HCEC 1CT (cell line): ENCODE measurements around the gene FAM180B.
"Not testable (repeated sequence)": the region's sequence is repeated elsewhere in the genome, so short reads cannot be mapped to it uniquely, and the experiment has no call there.

Experiments
- DNase-seq: peaks from one replicate; pipeline ENCODE4 v3.0.0-alpha.2; 2017

FAM180B gene

GRCh38 chr11:47599902-47600301 is 13.4 kb downstream of the FAM180B start:
- no peak for DNase-seq

GRCh38 chr11:47603295-47603694 is 16.8 kb downstream of the FAM180B start:
- no peak for DNase-seq

GRCh38 chr11:47605921-47606320 is 19.4 kb downstream of the FAM180B start:
- DNase-seq = no peak

GRCh38 chr11:47606731-47607130 is 20.3 kb downstream of the FAM180B start:
- DNase-seq = no peak

- DNase-seq = peak; percentile 89
Measured at GRCh38 chr11:47607380-47607779, 20.9 kb downstream of the FAM180B start.

- DNase-seq = no peak
Measured at GRCh38 chr11:47609675-47610074, 23.2 kb downstream of the FAM180B start.

GRCh38 chr11:47611348-47611794 is 24.9 kb downstream of the FAM180B start:
- no peak for DNase-seq

- no peak for DNase-seq
Measured at GRCh38 chr11:47615249-47615648, 28.8 kb downstream of the FAM180B start.

- DNase-seq = peak; percentile 77
Measured at GRCh38 chr11:47616726-47617416, 30.4 kb downstream of the FAM180B start.

- peak; percentile 78 for DNase-seq
Measured at GRCh38 chr11:47617417-47617809, 30.9 kb downstream of the FAM180B start.

- no peak for DNase-seq
Measured at GRCh38 chr11:47620836-47621378, 34.4 kb downstream of the FAM180B start.

- DNase-seq = no peak
Measured at GRCh38 chr11:47626234-47626633, 39.8 kb downstream of the FAM180B start.

- no peak for DNase-seq
Measured at GRCh38 chr11:47628026-47628425, 41.5 kb downstream of the FAM180B start.

- DNase-seq = no peak
Measured at GRCh38 chr11:47631473-47631872, 45.0 kb downstream of the FAM180B start.

GRCh38 chr11:47636331-47636730 is 49.9 kb downstream of the FAM180B start:
- DNase-seq = not testable (repeated sequence)
